HG03520 (cell line): Measurements from ENCODE around the gene GLDC.
"Not testable (repeated sequence)": the region's sequence is repeated elsewhere in the genome, so short reads cannot be mapped to it uniquely, and the experiment has no call there.

Experiments used
- ATAC-seq: cut with Tn5 transposase; IDR thresholded peaks from one replicate; pipeline ENCODE4 v1.9.1; 2021; ENCODE audit warnings: mild to moderate bottlenecking, moderate library complexity; ENCODE audit not compliant: unreplicated experiment

Gene GLDC

DNA sequence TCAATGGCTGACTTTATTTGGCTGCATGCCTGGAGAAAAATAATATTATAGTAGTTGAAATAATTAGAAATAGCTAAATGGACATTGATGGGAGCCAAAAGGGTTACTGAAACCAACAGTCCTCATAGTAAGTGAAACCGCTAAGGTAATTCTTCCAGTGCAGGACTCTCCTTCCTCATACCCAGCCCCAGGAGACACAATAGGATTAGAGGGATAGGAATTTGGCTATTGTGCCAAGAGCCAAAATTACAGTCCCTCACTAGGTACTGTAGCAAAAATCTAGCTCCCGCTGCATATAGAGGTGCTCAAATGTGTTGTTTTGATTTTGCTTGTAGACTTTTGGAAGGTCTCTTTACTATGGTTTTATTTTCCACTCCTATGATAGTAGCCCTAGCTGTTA lies 20.2 kb downstream of the GLDC start:
- no peak for ATAC-seq

DNA sequence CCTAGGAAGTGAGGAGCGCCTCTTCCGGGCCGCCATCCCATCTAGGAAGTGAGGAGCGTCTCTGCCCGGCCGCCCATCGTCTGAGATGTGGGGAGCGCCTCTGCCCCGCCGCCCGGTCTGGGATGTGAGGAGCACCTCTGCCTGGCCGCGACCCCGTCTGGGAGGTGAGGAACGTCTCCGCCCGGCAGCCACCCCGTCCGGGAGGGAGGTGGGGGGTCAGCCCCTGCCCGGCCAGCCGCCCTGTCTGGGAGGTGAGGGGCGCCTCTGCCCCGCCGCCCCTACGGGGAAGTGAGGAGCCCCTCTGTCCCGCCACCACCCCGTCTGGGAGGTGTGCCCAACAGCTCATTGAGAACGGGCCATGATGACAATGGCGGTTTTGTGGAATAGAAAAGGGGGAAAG lies 22.7 kb downstream of the GLDC start:
- not testable (repeated sequence) for ATAC-seq

DNA sequence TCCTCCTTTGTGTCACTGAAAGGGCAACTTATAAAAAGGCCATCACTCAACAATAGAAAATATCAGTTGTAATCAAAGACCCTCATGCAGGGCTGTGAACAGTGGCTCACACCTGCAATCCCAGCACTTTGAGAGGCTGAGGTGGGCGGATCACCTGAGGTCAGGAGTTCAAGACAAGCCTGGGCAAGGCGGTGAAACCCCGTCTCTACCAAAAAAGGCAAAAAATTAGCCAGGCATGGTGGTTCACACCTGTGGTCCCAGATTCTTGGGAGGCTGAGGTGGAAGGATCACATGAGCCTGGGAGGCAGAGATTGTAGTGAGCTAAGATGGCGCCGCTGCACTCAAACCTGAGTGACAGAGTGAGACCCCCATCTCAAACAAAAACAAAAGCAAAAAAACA lies 24.7 kb downstream of the GLDC start:
- ATAC-seq, result no peak

- ATAC-seq, result no peak
Observed at GRCh38 chr9:6620353-6620752, 25.2 kb downstream of the GLDC start.

DNA sequence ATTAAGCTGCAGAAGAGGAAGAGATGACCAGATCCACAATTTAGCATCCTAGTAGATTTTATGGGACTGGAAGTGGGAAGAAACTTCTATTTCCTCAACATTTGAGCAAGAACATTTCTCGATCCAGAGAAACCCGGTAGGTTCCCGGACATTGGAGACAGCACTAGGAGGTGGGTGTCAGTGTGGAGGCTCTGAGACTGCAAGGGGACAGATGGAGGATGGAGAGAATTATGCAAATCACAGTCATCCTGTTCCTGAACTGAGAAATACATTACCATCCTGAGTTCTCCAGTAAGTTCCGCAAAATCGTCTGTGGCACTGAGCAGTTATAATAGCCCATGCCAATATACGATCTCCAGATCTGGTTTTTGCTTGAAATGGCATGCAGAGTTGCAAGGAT lies 25.6 kb downstream of the GLDC start:
- no peak for ATAC-seq

DNA sequence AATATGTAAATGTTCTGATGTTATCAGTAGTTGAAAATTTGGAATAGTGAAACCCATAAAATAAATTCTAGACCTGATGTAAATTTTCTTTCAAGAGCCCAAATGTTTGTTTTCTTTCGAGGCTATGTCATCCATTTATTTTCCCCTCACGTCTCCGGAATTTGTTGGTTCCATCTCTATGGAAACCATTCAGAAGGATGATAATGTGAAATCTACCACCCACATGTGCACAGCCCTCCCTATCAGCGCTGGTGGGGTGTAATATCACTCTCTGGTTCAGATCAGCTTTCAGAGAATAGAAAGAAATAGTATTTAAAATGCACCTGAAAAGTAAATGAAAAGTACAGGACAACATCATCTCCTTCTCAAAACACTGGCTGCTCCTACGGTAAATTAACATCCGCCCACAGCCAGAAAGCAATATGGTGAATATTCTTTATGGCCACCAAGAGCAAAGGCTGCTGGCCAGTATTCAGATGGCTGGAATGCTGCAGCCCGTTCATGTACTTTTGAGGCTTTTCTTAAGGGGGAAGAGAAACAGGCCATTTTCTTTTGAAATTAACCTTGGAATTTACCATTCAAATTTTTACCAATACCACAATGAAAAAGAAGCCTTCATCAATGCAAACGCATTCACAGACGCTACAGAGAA lies 28.5 kb downstream of the GLDC start:
- ATAC-seq, result no peak

- no peak for ATAC-seq
Observed at GRCh38 chr9:6614489-6614888, 31.0 kb downstream of the GLDC start.

- ATAC-seq, result no peak
Observed at GRCh38 chr9:6611865-6612264, 33.7 kb downstream of the GLDC start.

GRCh38 chr9:6610073-6610472 lies 35.5 kb downstream of the GLDC start:
- no peak for ATAC-seq

- ATAC-seq, result no peak
Observed at GRCh38 chr9:6609497-6610016, 36.0 kb downstream of the GLDC start.

- ATAC-seq, result no peak
Observed at GRCh38 chr9:6605202-6605601, 40.3 kb downstream of the GLDC start.

DNA sequence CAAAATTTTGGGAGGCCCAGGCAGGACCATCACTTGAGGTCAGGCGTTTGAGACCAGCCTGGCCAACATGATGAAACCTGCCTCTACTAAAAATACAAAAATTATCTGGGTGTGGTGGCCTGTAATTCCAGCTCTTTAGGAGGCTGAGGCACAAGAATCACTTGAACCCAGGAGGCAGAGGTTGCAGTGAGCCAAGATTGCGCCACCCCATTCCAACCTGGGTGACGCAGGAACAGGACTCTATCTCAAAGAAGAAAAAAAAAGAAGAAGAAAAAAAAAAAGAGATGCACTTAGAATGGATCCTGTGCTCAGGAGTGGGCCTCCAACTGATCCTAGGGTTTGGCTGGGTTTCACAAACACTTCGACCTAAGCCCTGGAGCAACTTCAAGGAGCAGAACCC lies 45.1 kb downstream of the GLDC start:
- no peak for ATAC-seq

DNA sequence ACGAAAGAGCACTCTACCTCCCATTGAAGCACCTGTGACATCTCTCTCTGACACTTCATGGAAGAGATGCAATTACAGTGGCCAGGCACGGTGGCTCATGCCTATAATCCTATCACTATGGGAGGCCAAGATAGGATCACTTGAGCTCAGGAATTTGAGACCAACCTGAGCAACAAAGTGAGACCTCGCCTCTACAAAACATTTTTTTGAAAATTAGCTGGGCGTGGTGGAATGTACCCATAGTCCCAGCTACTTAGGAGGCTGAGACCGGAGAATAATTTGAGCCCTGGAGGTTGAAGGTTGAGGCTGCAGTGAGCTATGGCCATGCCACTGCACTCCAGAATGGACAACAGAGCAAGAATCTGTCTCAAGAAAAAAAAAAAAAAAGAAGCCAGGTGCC lies 45.5 kb downstream of the GLDC start:
- ATAC-seq, result no peak

- ATAC-seq, result peak; percentile 96
Observed at GRCh38 chr9:6598249-6598725, 47.2 kb downstream of the GLDC start.

GRCh38 chr9:6592791-6593190 lies 52.7 kb downstream of the GLDC start:
- no peak for ATAC-seq

DNA sequence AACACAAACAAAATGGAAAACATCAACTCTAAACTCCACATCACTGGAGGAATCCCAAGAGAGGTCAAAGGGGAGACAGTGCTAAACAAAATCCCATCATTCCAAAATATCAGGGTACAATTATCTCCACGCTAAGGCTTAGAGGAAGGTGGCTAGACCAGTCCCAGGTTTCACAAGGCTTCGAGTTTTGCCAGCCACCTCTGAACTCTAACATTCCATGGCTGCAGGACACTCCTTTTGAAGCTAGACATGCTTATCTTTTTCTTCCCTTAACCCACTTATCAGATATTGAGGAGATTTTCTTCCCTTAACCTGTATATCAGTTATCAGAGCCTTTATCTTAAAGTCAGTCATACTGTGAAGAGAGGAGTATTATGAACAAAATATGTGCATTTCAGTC lies 53.3 kb downstream of the GLDC start:
- no peak for ATAC-seq

DNA sequence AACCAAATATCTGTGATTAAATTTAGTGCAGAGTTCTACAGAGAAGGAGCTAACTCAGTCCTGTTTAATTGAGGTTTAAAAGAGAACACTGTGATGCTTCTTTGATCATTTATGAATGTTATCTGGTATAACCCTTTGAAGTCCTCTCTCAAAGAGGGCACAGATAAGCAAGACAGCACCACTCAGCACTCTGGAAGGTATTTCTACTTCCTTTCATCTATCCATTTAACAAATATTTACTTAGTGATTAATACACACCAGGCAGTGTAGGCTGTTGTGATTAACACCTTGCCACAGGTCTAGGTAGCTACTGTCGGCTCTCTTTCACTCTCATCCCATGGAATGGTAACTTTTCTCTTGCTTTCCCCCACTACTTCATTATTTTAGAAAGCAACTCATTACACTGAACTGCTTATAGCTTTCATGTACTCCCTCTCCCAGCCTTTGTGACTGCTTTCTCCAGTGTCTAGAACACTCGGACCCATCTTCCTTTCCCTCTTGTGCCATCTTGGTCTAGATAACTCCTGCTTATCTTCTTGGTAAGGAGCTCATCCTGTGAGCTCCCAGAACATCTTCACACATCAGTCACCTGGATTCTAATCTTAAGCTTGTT lies 54.7 kb downstream of the GLDC start:
- ATAC-seq, result no peak

DNA sequence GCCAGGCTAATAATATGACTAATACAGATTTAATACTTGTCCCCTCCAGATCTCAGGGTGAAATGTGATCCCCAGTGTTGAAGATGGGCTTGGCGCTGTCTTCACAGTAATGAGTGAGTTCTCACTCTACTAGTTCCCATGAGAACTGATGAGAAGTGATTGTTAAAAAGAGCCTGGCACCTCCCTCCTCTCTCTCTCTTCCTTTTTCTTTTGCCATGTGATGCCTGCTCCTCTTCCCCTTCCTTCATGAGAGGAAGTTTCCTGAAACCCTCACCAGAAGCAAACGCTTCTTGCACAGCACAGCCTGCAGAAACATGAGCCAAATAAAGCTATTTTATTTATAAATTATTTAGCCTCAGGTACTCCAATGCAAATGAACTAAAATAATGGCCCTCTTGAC lies 55.2 kb downstream of the GLDC start:
- no peak for ATAC-seq

DNA sequence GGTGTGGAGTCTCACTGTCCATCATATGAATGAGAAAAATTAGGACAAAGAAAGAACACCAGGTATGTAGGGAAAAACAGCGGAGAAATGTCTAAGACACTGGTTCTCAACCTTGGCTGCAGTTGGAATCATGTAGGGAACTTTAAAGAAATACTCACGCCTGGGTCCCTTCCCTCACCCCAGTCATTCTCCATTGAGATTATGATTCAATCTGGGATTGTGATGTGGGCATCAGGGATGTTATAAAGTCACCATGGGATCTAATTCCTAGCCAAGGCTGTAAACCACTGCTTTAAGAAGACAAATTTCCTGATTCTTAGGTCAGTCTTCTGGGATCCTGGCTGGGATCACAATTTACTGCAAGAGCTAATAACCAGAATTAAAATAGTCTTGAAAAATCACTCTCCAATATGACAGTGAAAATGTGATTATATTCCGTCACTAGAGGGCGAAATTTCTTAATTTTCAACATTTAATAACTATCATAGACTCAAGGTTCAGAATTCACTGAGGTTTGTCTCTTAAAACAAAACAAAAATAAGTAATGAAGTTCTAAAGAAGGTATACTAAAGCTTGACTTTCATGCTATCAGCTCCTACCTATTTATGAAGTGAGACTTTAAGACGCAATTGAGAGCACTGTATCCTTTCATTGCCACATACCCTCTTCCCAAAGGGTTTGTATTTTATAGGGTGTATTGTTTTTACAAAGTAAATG lies 60.5 kb downstream of the GLDC start:
- ATAC-seq, result no peak

DNA sequence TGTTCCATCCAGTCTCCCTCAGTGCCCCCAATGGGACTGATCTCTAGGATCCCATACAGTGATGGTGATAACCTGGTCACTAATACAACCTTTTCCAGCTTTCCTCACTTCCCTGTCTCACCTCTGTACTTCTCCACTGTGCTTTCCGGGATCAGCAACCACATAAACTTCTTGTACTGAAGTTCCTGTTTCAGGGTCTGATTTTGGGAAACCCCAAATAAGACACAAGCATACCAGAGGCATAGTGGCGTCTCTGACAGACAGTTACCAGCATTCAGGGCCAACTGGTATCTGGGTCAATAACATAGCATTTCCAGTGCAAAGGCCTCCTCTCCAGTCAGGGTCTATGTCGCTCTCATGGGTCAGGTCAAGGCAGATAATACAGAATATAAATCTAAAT lies 64.3 kb downstream of the GLDC start:
- ATAC-seq, result no peak

DNA sequence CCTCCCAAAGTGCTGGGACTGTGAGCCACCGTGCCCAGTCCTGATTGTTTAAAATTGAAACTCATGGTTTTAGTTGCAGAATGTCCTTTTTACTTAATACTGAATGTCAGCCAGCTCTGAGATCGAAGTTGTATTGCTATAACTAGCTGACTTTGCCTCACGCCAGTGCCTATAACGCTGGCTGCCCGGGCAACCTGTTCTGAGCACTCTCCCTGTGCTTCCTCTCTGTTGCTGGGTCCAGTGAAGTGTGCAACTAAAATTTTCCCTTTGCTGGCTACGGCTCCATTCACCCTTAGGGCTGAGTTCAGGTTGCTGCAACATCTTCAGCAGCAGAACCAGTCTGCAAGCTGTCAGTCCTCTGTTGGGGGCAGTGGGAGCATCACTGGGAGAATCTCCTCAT lies 65.9 kb downstream of the GLDC start:
- ATAC-seq, result no peak

GRCh38 chr9:6576987-6577386 lies 68.5 kb downstream of the GLDC start:
- ATAC-seq, result no peak
